Effector CD8-positive, alpha-beta T cell (primary cell): Measurements from ENCODE around the gene GRK7.
"Not testable (repeated sequence)": the region's sequence is repeated elsewhere in the genome, so short reads cannot be mapped to it uniquely, and the experiment has no call there.

Experiments
- DNase-seq: peaks from one replicate; lab custom pipeline; 2025; lab: John Stamatoyannopoulos, UW

Gene GRK7

GRCh38 chr3:141754032-141754431 lies 9.2 kb upstream of the GRK7 start:
- DNase-seq, result no peak

- DNase-seq, result not testable (repeated sequence)
Observed at GRCh38 chr3:141762552-141762951, 656 bp upstream of the GRK7 start.

- DNase-seq, result no peak
Observed at GRCh38 chr3:141764045-141764444, 837 bp downstream of the GRK7 start.

GRCh38 chr3:141764465-141764864 lies 1.3 kb downstream of the GRK7 start:
- DNase-seq, result no peak

GRCh38 chr3:141764986-141765385 lies 1.8 kb downstream of the GRK7 start:
- DNase-seq, result no peak

- DNase-seq, result no peak
Observed at GRCh38 chr3:141767066-141767465, 3.9 kb downstream of the GRK7 start.

- no peak for DNase-seq
Observed at GRCh38 chr3:141769221-141769894, 6.2 kb downstream of the GRK7 start.

- DNase-seq, result no peak
Observed at GRCh38 chr3:141773676-141774075, 10.5 kb downstream of the GRK7 start.

- DNase-seq, result no peak
Observed at GRCh38 chr3:141776376-141776775, 13.2 kb downstream of the GRK7 start.

GRCh38 chr3:141776885-141777284 lies 13.7 kb downstream of the GRK7 start:
- DNase-seq, result no peak

GRCh38 chr3:141777957-141778813 lies 15.0 kb downstream of the GRK7 start:
- no peak for DNase-seq

GRCh38 chr3:141779667-141780066 lies 16.5 kb downstream of the GRK7 start:
- DNase-seq, result no peak

GRCh38 chr3:141782386-141782932 lies 19.3 kb downstream of the GRK7 start:
- no peak for DNase-seq

- no peak for DNase-seq
Observed at GRCh38 chr3:141783632-141784031, 20.4 kb downstream of the GRK7 start.

- no peak for DNase-seq
Observed at GRCh38 chr3:141784096-141784495, 20.9 kb downstream of the GRK7 start.

- no peak for DNase-seq
Observed at GRCh38 chr3:141784531-141784930, 21.3 kb downstream of the GRK7 start.

- DNase-seq, result no peak
Observed at GRCh38 chr3:141788149-141788548, 24.9 kb downstream of the GRK7 start.

GRCh38 chr3:141788750-141789149 lies 25.5 kb downstream of the GRK7 start:
- DNase-seq, result not testable (repeated sequence)

- DNase-seq, result no peak
Observed at GRCh38 chr3:141789281-141789680, 26.1 kb downstream of the GRK7 start.

- DNase-seq, result no peak
Observed at GRCh38 chr3:141790171-141790570, 27.0 kb downstream of the GRK7 start.

GRCh38 chr3:141792495-141792894 lies 29.3 kb downstream of the GRK7 start:
- DNase-seq, result no peak

- no peak for DNase-seq
Observed at GRCh38 chr3:141793476-141794260, 30.5 kb downstream of the GRK7 start.
